GM12873 (cell line): ENCODE results near the gene SLC25A12.

Source experiments
- TF ChIP-seq, protein P1 (sequence below): IDR thresholded peaks from 2 replicates; pipeline ENCODE4 v1.5.1; 2012; ENCODE audit warnings: low read depth, mild to moderate bottlenecking, moderate library complexity, low read length, control low read depth; ENCODE audit not compliant: insufficient read depth; ENCODE audit errors: missing control alignments

The SLC25A12 gene

DNA sequence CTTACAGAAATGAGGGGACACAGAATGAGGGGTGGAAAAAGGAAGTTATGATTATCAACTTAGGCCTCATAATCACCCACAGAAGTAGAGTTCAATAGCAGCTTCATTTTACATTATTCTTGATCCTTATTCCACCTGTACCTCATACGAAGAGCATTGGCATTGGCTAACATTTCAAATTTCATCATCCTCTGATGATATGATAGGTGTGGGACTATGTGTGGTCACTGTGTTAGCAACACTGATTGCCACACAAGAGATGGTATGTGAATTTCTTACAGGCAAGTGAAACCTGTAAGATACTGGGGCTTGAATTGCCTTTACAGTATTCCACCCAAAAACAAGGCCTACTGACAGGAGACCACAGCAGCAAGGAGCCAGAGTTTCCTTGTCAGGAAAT lies 14.2 kb upstream of the SLC25A12 start:
- TF ChIP-seq, protein P1, sequence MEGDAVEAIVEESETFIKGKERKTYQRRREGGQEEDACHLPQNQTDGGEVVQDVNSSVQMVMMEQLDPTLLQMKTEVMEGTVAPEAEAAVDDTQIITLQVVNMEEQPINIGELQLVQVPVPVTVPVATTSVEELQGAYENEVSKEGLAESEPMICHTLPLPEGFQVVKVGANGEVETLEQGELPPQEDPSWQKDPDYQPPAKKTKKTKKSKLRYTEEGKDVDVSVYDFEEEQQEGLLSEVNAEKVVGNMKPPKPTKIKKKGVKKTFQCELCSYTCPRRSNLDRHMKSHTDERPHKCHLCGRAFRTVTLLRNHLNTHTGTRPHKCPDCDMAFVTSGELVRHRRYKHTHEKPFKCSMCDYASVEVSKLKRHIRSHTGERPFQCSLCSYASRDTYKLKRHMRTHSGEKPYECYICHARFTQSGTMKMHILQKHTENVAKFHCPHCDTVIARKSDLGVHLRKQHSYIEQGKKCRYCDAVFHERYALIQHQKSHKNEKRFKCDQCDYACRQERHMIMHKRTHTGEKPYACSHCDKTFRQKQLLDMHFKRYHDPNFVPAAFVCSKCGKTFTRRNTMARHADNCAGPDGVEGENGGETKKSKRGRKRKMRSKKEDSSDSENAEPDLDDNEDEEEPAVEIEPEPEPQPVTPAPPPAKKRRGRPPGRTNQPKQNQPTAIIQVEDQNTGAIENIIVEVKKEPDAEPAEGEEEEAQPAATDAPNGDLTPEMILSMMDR: no peak

DNA sequence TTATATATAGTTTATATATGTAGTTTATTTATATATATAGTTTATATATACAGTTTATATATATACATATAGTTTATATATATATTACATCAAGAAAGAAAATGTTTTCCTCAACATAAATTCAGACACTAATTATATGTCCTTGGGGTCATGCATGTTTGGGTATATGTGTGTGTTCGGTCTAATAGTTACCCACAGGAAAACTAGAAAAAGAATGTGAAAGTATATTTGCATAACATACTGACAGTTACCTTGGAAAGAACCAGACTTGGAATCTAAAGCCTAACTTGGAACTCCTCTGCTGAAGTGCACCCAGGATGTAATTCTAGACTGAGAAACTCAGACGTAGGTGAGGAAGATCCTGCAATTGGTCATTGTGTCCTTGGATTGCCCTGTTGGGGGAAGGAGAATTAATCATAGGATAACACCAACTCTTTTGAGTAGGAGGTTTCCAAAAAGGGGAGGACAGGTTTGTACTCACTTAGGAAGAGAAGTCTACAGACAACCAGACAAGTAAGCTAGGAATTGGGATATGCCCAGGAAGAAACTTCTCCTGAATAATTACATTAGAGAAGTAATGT lies 8.9 kb upstream of the SLC25A12 start:
- TF ChIP-seq, protein P1: no peak

DNA sequence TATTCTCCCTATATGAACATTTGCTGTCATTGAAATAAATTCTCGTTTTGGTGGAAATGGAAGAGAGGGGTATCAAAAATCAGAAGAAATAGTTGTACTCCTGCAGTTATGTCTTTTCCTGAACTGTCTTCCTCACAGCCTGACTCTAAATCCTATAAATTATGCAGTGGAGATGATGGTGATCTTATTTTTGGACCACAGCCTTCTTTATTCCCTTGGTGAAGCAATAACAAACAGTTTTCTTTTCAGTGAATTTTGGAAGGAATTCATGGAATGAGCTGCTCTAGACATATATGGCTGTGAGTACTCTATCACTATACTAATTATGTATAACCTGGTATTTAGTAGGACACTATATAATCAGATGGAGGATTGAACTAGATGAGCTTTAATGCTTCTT lies 1.7 kb upstream of the SLC25A12 start:
- TF ChIP-seq, protein P1: no peak

DNA sequence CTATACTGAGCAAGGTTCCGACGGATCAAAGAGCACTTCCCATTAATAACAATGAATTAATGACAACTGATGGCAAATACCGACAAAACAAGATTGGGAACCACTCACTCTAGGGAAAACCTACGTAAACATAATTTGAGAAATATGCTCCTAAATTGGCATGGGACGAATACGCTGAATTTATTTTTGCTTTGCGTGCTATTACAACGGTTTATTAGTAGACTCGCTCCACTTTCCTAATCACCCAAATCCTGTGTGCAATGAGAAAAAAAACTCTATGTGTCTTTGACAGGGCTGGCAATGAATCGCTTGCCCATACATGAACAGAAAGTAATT lies 536 bp upstream of the SLC25A12 start:
- TF ChIP-seq, protein P1: no peak

DNA sequence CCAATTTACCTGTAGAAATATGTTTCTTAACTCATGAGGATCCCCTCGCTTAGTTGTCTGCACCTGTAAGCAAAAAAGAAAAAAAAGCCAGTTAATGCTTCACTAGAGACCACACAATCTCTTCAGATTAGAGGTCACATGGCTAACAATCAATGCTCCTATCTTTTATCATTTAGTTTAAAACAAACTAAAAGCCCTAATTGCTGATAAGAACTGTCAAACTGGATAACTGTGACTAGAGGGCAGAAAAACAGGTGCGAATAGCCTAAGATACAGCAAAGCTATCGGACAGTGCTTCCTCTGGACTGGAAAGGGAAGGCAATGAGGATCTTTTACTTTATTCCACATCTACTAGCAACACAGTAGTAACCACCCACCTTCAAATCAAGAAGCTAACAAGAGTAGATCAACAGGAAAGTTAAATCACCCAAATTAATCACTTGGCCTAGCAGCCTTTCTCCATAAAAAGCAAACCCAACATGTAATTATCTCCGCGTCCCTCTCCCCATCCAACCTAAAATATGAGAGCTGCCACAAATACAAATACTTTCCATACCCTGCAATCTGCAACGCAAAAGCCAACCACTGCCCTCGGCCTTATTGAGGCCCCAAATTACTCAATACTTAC lies 734 bp downstream of the SLC25A12 start:
- TF ChIP-seq, protein P1: no peak

DNA sequence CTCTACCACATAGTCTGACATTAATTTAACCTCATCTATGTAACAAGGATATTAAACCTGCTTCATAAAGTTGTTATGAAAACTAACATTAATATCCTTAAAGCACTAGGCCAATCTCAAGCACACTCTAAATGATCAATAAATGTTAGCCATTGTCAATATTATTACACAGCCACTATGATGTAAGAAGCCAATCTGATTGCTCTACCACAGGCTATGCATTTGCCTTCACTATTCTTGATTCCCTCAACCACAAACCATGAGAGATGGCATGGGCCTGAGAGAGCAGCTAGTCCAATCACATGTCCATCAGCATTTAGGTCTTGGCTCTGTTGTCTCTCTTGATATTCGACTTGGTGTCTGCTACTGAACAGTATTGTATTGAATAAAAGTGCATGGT lies 4.2 kb downstream of the SLC25A12 start:
- TF ChIP-seq, protein P1: no peak

DNA sequence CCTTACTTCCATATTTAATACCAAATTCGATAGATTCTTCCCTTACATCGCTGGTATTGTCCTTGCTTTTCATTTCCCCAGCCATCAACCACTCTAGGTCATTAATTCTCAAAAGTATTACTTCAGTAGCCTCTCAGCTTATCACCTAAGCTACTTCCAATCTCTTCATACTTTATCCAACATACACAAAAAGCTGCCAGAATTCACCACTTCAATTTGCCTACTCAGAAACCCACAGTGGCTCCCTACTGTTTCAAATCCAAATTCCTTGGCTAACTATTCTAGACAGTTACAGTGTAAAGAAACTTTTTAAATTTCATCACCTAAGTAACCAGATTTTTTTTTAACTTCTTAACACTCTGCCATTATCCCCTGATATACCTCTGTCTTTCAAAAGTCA lies 4.7 kb downstream of the SLC25A12 start:
- TF ChIP-seq, protein P1: no peak
